Measurements from ENCODE around the gene CAMKMT.

The CAMKMT gene

DNA sequence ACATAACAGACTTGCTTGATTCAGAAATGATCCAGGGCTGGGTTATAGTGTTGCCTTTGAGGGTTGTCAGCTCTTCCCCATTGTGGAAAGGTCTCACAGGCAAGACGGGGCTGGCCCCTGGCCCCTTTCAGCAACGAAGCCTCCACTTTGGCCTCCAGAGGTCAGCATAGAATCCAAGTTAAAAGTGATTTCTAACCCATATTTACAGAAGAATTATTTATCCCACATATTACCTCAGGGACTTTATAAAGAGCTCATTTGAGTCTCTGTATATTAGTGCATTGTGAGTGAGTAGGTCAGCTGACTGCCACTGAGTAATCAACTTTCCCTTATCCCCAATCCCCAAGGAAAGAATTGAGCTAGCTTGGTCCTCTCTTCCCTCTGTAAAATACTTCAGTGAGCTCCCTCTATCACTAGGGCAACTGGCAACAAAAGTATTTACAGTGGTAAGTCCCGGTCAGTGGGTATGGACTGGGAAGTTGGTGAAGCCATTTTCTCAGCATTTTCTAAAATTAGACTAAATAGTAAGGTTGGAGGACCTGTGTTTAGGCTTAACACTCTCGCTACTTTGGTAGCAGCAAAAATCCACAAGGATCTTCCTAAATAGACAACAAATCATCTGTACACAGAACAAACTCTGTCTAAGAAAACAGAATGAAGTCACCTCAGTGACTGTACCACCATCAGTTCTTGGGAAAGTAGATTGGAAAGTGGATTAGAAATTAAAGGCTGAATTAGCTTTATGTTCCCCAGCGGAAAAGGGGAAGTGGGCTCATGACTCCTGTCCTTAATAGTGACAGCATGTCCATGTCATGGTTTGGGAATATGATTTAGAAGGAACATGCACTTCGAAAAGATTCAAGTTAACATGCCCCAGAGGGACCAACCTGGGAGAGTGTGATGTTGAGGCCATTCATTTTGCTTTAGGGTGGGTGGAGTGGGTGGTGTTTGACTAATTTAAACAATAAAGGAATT, 408.8 kb downstream of the CAMKMT start:
- Histone ChIP-seq H3K9me3 (ENCODE audit: severe bottlenecking) (no peaks in the 10 kb centered on the region), H3K4me3 (ENCODE audit: severe bottlenecking) (no peak overlapping the region), H3K4me1 (ENCODE audit: insufficient read depth, poor library complexity, severe bottlenecking) (no peaks in the 10 kb centered on the region), H3K27me3 (ENCODE audit: insufficient read depth, poor library complexity, severe bottlenecking) (no peaks in the 10 kb centered on the region), H3K36me3 (ENCODE audit: low read depth) (no peaks in the 10 kb centered on the region), H3K27ac (ENCODE audit: poor library complexity, severe bottlenecking) (no peak overlapping the region)
- DNase-seq (ENCODE audit: low spot score) = no peak
- no peak for ATAC-seq (ENCODE audit: low read depth)
- TF ChIP-seq CTCF (IDR thresholded peaks at IDR 0.05; ENCODE audit: poor library complexity, severe bottlenecking) = no peak

DNA sequence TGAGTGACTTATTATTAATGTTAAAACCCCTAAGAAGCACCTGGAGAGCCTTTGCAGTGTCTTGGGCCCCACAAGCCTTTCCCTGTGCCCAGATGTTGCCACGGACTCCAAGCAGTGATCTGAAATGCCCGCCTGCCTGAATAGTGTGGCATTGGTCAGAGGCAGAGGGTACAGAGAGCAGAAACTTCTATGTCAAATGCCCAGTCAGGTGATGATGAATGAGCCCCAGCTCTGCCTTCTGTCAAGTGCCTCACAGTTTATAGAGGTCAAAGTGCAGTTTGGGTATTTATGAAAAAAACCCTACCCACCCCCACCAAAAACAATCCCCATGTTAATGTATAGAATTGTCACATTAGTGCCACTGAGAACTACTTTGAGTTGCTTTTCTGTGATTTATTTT, 409.8 kb downstream of the CAMKMT start:
- no peaks in the 10 kb centered on the region for H3K27me3 ChIP-seq (ENCODE audit: insufficient read depth, poor library complexity, severe bottlenecking)
- H3K27ac ChIP-seq (ENCODE audit: poor library complexity, severe bottlenecking) = no peak overlapping the region
- H3K36me3 ChIP-seq (ENCODE audit: low read depth) = no peaks in the 10 kb centered on the region
- no peak overlapping the region for H3K4me3 ChIP-seq (ENCODE audit: severe bottlenecking)
- ATAC-seq (ENCODE audit: low read depth) (no peak), DNase-seq (ENCODE audit: low spot score) (no peak)
- no peaks in the 10 kb centered on the region for H3K9me3 ChIP-seq (ENCODE audit: severe bottlenecking)
- no peaks in the 10 kb centered on the region for H3K4me1 ChIP-seq (ENCODE audit: insufficient read depth, poor library complexity, severe bottlenecking)
- no peak for TF ChIP-seq CTCF (IDR thresholded peaks at IDR 0.05; ENCODE audit: poor library complexity, severe bottlenecking)

GRCh38 chr2:44772131-44772530, 410.4 kb downstream of the CAMKMT start:
- Histone ChIP-seq H3K9me3 (ENCODE audit: severe bottlenecking) (no peaks in the 10 kb centered on the region), H3K4me1 (ENCODE audit: insufficient read depth, poor library complexity, severe bottlenecking) (no peaks in the 10 kb centered on the region), H3K27ac (ENCODE audit: poor library complexity, severe bottlenecking) (no peak overlapping the region), H3K36me3 (ENCODE audit: low read depth) (no peaks in the 10 kb centered on the region), H3K27me3 (ENCODE audit: insufficient read depth, poor library complexity, severe bottlenecking) (no peaks in the 10 kb centered on the region), H3K4me3 (ENCODE audit: severe bottlenecking) (no peak overlapping the region)
- no peak for ATAC-seq (ENCODE audit: low read depth)
- DNase-seq (ENCODE audit: low spot score) = no peak
- no peak for TF ChIP-seq CTCF (IDR thresholded peaks at IDR 0.05; ENCODE audit: poor library complexity, severe bottlenecking)

GRCh38 chr2:44772669-44773378, 411.1 kb downstream of the CAMKMT start:
- no peaks in the 10 kb centered on the region for H3K36me3 ChIP-seq (ENCODE audit: low read depth)
- TF ChIP-seq CTCF (IDR thresholded peaks at IDR 0.05; ENCODE audit: poor library complexity, severe bottlenecking) = no peak
- H3K4me3 ChIP-seq (ENCODE audit: severe bottlenecking) = no peak overlapping the region
- H3K4me1 ChIP-seq (ENCODE audit: insufficient read depth, poor library complexity, severe bottlenecking) = no peaks in the 10 kb centered on the region
- H3K27me3 ChIP-seq (ENCODE audit: insufficient read depth, poor library complexity, severe bottlenecking) = no peaks in the 10 kb centered on the region
- DNase-seq (ENCODE audit: low spot score) = no peak
- no peaks in the 10 kb centered on the region for H3K9me3 ChIP-seq (ENCODE audit: severe bottlenecking)
- no peak for ATAC-seq (ENCODE audit: low read depth)
- no peak overlapping the region for H3K27ac ChIP-seq (ENCODE audit: poor library complexity, severe bottlenecking)

Data from RWPE2 (cell line).